ENCODE measurements around the gene GPR173. TPM values are rescaled to one million over a fixed set of nuclear protein-coding genes. Genes with fewer than 3 reads are reported as not detected.

The GPR173 gene
- total RNA-seq, 2 donors from 2014 or later: 7.0 to 9.4 TPM

DNA sequence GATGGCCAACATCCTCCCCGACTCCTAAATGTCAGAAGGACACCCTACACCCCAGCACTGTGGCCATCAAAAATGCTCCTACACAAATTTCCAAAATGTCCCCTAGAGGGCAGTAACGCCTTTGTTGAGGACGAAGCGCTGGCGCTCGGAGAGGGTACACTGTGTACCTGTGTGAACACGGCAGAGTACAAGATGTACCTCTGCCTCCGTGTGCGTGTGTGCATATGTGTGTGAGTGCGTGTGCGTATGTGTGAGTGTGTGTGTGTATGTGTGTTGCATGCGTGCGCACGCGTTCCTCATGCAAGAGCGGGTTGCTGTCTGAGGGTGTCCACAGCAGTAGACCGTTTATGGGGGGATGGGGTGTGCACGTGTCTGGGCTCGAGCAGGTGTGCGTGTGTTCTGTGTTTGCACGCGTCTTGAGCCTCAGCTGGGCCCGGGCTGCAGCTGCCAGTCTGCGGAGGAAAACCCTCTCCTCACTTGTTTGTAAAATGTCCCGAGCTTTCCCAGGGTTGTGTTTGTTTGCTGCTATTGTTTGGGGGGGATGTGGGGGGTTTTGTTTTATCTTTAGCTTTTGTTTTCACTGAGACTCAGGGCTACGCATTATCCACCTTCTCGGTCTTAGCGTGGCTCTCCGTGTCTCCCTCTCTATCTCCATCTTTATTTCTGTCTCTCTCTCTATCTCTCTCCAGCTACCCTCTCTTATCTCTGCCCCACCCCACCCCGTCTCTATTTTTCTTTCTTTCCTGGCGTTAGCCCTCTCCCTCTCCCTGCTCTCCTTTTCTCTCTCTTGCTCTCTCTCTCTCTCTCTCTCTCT lies 23.2 kb downstream of the GPR173 start:
- Mint-ChIP-seq H3K4me3 (peak overlapping the region; percentile 51), H3K9me3 (peaks cover 55% of the 10 kb centered on the region), H3K4me1 (peaks cover 8% of the 10 kb centered on the region), H3K27me3 (ENCODE audit: insufficient read depth) (no peaks in the 10 kb centered on the region), H3K27ac (peak overlapping the region; percentile 21), H3K36me3 (ENCODE audit: low read depth) (no peaks in the 10 kb centered on the region)
- 24 to 38% methylated on average over 4 to 30 of the region's 31 CpGs for WGBS, 2 experiments (ENCODE audit: insufficient coverage in 1 of 2, insufficient read length in 1 of 2)
- peak; percentile 79 for DNase-seq
- Histone ChIP-seq H3K27me3 (ENCODE audit: control insufficient read depth, insufficient read depth, low read length, poor library complexity, severe bottlenecking) (no peaks in the 10 kb centered on the region), H3K9me3 (ENCODE audit: control insufficient read depth, low read length) (no peaks in the 10 kb centered on the region), H3K9ac (ENCODE audit: extremely low read depth, low read length, poor library complexity, severe bottlenecking) (peak overlapping the region; percentile 1), H3K4me3 (ENCODE audit: low read length) (peak overlapping the region; percentile 56), H3K36me3 (ENCODE audit: control insufficient read depth, insufficient read depth, low read length) (no peaks in the 10 kb centered on the region), H3K27ac (ENCODE audit: low read depth, low read length) (no peak overlapping the region), H3K4me1 (ENCODE audit: control insufficient read depth, insufficient read depth, low read length) (no peaks in the 10 kb centered on the region)
- TF ChIP-seq, protein P1, sequence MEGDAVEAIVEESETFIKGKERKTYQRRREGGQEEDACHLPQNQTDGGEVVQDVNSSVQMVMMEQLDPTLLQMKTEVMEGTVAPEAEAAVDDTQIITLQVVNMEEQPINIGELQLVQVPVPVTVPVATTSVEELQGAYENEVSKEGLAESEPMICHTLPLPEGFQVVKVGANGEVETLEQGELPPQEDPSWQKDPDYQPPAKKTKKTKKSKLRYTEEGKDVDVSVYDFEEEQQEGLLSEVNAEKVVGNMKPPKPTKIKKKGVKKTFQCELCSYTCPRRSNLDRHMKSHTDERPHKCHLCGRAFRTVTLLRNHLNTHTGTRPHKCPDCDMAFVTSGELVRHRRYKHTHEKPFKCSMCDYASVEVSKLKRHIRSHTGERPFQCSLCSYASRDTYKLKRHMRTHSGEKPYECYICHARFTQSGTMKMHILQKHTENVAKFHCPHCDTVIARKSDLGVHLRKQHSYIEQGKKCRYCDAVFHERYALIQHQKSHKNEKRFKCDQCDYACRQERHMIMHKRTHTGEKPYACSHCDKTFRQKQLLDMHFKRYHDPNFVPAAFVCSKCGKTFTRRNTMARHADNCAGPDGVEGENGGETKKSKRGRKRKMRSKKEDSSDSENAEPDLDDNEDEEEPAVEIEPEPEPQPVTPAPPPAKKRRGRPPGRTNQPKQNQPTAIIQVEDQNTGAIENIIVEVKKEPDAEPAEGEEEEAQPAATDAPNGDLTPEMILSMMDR (conservative IDR thresholded peaks at IDR 0.05): peak; percentile 77

DNA sequence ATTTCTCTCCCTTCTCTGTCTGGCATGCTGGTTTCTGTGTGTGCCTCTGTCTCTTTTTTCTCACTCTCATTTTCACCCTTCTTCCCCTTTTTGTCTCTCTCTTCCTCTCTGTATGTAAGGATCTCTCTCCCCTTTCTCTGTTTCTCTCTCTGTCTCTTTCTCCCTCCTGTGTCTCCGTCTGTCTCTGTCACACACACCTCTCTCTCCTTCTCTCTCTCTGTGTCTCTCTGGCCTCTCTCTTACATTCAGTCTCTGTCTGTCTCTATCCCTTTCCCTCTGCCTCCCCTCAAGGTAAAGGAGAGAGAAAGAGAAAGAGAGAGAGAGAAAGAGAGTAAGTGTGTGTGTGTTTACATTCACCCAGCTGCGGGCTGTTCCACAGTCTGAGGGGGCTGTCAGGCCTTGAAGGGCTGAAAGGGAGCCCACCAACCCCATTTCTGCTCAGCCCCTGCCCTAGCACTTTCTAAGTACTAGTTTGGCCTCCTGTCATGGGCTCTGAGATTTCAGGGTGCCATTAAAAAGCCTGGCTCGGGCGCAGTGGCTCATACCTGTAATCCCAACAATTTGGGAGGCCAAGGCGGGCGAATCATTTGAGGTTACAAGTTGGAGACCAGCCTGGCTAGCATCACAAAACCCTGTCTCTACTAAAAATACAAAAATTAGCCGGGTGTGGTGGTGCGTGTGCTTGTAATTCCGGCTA lies 24.0 kb downstream of the GPR173 start:
- Histone ChIP-seq H3K27me3 (ENCODE audit: control insufficient read depth, insufficient read depth, low read length, poor library complexity, severe bottlenecking) (no peaks in the 10 kb centered on the region), H3K27ac (ENCODE audit: low read depth, low read length) (no peak overlapping the region), H3K4me1 (ENCODE audit: control insufficient read depth, insufficient read depth, low read length) (no peaks in the 10 kb centered on the region), H3K9ac (ENCODE audit: extremely low read depth, low read length, poor library complexity, severe bottlenecking) (no peak overlapping the region), H3K4me3 (ENCODE audit: low read length) (peak overlapping the region; percentile 56), H3K36me3 (ENCODE audit: control insufficient read depth, insufficient read depth, low read length) (no peaks in the 10 kb centered on the region), H3K9me3 (ENCODE audit: control insufficient read depth, low read length) (no peaks in the 10 kb centered on the region)
- TF ChIP-seq, protein P1 (conservative IDR thresholded peaks at IDR 0.05): no peak
- 89% methylated on average over 3 to 9 of the region's 9 CpGs for WGBS, 2 experiments (ENCODE audit: insufficient coverage in 1 of 2, insufficient read length in 1 of 2)
- H3K27me3 Mint-ChIP-seq (ENCODE audit: insufficient read depth): no peaks in the 10 kb centered on the region
- no peak overlapping the region for H3K27ac Mint-ChIP-seq
- H3K9me3 Mint-ChIP-seq: peaks cover 52% of the 10 kb centered on the region
- peaks cover 8% of the 10 kb centered on the region for H3K4me1 Mint-ChIP-seq
- DNase-seq: peak; percentile 41
- H3K36me3 Mint-ChIP-seq (ENCODE audit: low read depth): no peaks in the 10 kb centered on the region
- peak overlapping the region; percentile 51 for H3K4me3 Mint-ChIP-seq

DNA sequence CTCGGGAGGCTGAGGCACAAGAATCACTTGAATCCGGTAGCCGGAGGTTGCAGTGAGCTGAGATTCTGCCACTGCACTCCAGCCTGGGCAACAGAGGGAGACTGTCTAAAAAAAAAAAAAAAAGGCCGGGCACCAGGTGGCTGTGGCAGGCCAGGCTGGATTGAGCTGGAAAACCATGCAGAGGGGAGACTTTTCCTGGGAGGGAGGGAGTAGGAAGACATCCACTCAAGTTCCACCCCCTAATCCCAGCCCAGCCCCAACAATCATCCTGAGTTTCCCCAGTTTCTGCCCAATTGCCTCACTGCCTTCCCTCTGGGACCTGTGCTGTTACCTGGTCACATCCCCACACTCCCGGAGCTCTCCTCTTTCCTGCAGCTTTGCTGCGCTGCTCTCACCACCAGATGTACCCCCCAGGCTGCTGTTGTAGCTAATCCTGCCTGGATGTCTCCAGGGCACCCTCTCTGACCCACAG lies 24.6 kb downstream of the GPR173 start:
- no peaks in the 10 kb centered on the region for H3K27me3 ChIP-seq (ENCODE audit: control insufficient read depth, insufficient read depth, low read length, poor library complexity, severe bottlenecking)
- H3K36me3 Mint-ChIP-seq (ENCODE audit: low read depth): no peaks in the 10 kb centered on the region
- H3K27ac Mint-ChIP-seq: peak overlapping the region; percentile 72
- 69 to 80% methylated on average over 1 to 5 of the region's 6 CpGs for WGBS, 2 experiments (ENCODE audit: insufficient coverage in 1 of 2, insufficient read length in 1 of 2)
- TF ChIP-seq, protein P1 (conservative IDR thresholded peaks at IDR 0.05): no peak
- peak; percentile 55 for DNase-seq
- no peak overlapping the region for H3K4me3 ChIP-seq (ENCODE audit: low read length)
- H3K4me3 Mint-ChIP-seq: no peak overlapping the region
- H3K9me3 Mint-ChIP-seq: peaks cover 53% of the 10 kb centered on the region
- H3K27ac ChIP-seq (ENCODE audit: low read depth, low read length): peak overlapping the region; percentile 24
- H3K27me3 Mint-ChIP-seq (ENCODE audit: insufficient read depth): no peaks in the 10 kb centered on the region
- H3K4me1 ChIP-seq (ENCODE audit: control insufficient read depth, insufficient read depth, low read length): no peaks in the 10 kb centered on the region
- no peaks in the 10 kb centered on the region for H3K36me3 ChIP-seq (ENCODE audit: control insufficient read depth, insufficient read depth, low read length)
- no peaks in the 10 kb centered on the region for H3K9me3 ChIP-seq (ENCODE audit: control insufficient read depth, low read length)
- H3K4me1 Mint-ChIP-seq: peaks cover 8% of the 10 kb centered on the region
- H3K9ac ChIP-seq (ENCODE audit: extremely low read depth, low read length, poor library complexity, severe bottlenecking): no peak overlapping the region
